Measurements from ENCODE around the gene NRAS. TPM values are rescaled to one million over a fixed set of nuclear protein-coding genes. Genes with fewer than 3 reads are reported as not detected.

NRAS gene
- total RNA-seq, 3 donors from 2014 or later (not counting 1 experiment from before 2014, with no cell fraction given): 41.1 to 45.7 (median 43.8) TPM

DNA sequence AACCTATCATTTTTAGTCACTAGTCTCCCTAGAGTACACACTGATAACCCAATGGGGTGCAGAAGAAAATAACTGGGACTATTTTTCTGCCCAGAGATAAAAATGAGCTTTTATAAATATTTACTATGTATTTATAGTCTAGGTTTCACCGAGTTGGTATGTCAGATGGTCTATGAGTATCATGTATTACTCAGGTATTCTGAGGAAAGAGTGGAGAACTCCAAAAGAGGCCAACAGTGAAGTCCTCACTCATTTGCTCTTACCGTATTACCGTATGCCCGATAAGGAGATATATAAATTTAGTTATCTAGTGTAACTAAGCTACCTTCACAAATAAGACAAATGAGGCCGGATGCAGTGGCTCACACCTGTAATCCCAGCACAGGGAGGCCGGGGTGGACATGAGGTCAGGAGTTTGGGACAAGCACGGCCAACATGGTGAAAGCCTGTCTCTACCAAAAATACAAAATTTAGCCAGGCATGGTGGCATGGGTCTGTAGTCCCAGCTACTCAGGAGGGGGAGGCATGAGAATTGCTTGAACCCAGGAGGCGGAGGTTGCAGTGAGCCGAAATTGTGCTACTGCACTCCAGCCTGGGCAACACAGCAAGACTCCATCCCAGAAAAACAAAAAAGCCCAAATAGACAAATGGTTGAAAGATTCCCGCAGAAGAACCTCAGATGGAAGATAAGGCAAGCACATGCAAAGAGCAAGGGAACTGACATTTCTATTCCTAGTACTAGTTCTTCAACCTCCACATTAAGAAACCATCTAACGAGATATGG, 25.6 kb upstream of the NRAS start:
- no peaks in the 10 kb centered on the region for H3K27me3 Mint-ChIP-seq (ENCODE audit: low read depth in 2 of 2)
- TF ChIP-seq CTCF (IDR thresholded peaks at IDR 0.05): no peak
- no peak overlapping the region for H3K4me3 ChIP-seq (ENCODE audit: low read length)
- H3K27ac ChIP-seq (ENCODE audit: low read length): no peak overlapping the region
- H3K4me1 ChIP-seq (ENCODE audit: control insufficient read depth, insufficient read depth, low read length): peaks cover 4% of the 10 kb centered on the region
- intact Hi-C loops (cut with micrococcal nuclease): no loop called here
- no peaks in the 10 kb centered on the region for H3K9me3 ChIP-seq (ENCODE audit: control insufficient read depth, insufficient read depth, low read length)
- H3K27ac Mint-ChIP-seq: peak overlapping the region in 1 of 2 donors; percentile 64
- DNase-seq: no peak
- ATAC-seq: peak in 1 of 3 donors; percentile 10
- peaks cover 45 to 49% of the 10 kb centered on the region in 2 donors for H3K4me1 Mint-ChIP-seq
- H3K36me3 ChIP-seq (ENCODE audit: control insufficient read depth, insufficient read depth, low read length): peaks cover 52% of the 10 kb centered on the region
- H3K27me3 ChIP-seq (ENCODE audit: control insufficient read depth, insufficient read depth, low read length): no peaks in the 10 kb centered on the region
- peaks cover 17% of the 10 kb centered on the region for H3K36me3 Mint-ChIP-seq
- H3K4me3 Mint-ChIP-seq: no peak overlapping the region
- no peaks in the 10 kb centered on the region for H3K9me3 Mint-ChIP-seq
- 98% methylated on average over 7 of the region's 11 CpGs for WGBS (ENCODE audit: insufficient coverage)

DNA sequence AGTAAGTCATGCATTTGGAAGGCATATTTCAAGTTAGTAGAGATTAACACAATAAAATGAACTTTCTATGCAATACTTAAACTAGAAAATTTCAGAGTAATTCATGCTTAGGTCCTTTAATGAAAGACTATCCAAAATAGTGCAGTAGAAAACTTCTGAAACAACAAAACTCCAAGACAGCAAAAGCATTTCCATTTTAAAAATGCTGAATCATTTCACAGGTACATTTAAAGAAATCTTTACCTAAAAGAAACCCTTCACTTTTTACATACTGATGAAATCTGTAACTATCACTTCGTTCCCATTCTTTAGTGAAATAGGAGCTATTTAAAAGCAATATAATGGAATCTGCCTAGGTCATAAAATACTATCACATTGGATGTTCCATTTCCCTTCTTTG, 23.8 kb upstream of the NRAS start:
- H3K27ac Mint-ChIP-seq: no peak overlapping the region
- intact Hi-C loops (cut with micrococcal nuclease): no loop called here
- no peak for DNase-seq
- no CpG with 5 or more reads among the region's 1 CpG for WGBS (ENCODE audit: insufficient coverage)
- no peak overlapping the region for H3K4me3 Mint-ChIP-seq
- H3K27me3 Mint-ChIP-seq (ENCODE audit: low read depth in 2 of 2): no peaks in the 10 kb centered on the region
- H3K4me1 Mint-ChIP-seq: peaks cover 35 to 43% of the 10 kb centered on the region in 2 donors
- H3K36me3 ChIP-seq (ENCODE audit: control insufficient read depth, insufficient read depth, low read length): peaks cover 58% of the 10 kb centered on the region
- H3K9me3 ChIP-seq (ENCODE audit: control insufficient read depth, insufficient read depth, low read length): no peaks in the 10 kb centered on the region
- no peak overlapping the region for H3K27ac ChIP-seq (ENCODE audit: low read length)
- ATAC-seq: no peak
- no peaks in the 10 kb centered on the region for H3K27me3 ChIP-seq (ENCODE audit: control insufficient read depth, insufficient read depth, low read length)
- no peak overlapping the region for H3K4me3 ChIP-seq (ENCODE audit: low read length)
- peaks cover 4% of the 10 kb centered on the region for H3K4me1 ChIP-seq (ENCODE audit: control insufficient read depth, insufficient read depth, low read length)
- no peak for TF ChIP-seq CTCF (IDR thresholded peaks at IDR 0.05)
- peaks cover 31% of the 10 kb centered on the region for H3K36me3 Mint-ChIP-seq
- no peaks in the 10 kb centered on the region for H3K9me3 Mint-ChIP-seq

DNA sequence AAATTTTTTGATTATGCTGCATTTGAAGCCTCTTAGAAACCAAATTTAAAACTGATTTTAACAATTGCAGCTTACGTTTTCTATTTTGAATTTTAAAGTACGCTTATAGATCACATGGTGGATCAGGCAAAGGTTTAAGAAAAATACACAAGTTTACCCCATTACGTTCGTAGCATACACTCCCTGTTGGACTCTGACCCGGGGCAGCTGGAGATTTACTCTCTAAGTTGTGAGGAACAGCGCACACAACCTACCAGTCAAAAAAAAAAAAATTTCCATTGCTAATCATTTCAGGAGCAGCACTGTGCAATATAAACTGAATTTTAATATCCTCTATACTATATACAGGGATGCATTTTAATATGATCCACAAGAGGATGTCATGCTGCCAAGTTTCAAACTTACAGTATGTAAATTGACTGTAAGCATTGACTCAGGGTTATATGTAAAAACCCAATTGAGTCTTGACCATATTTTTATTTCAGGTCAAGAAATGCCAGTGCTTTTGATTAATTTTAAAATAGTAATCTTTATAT, 20.8 kb upstream of the NRAS start:
- no peak for DNase-seq
- H3K9me3 Mint-ChIP-seq: no peaks in the 10 kb centered on the region
- Histone ChIP-seq H3K36me3 (ENCODE audit: control insufficient read depth, insufficient read depth, low read length) (peaks cover 73% of the 10 kb centered on the region), H3K4me3 (ENCODE audit: low read length) (no peak overlapping the region), H3K4me1 (ENCODE audit: control insufficient read depth, insufficient read depth, low read length) (no peaks in the 10 kb centered on the region), H3K27me3 (ENCODE audit: control insufficient read depth, insufficient read depth, low read length) (no peaks in the 10 kb centered on the region), H3K27ac (ENCODE audit: low read length) (no peak overlapping the region), H3K9me3 (ENCODE audit: control insufficient read depth, insufficient read depth, low read length) (no peaks in the 10 kb centered on the region)
- no peak for ATAC-seq
- H3K27me3 Mint-ChIP-seq (ENCODE audit: low read depth in 2 of 2): no peaks in the 10 kb centered on the region
- peak overlapping the region in 1 of 2 donors; percentile 46 for H3K27ac Mint-ChIP-seq
- peaks cover 17 to 25% of the 10 kb centered on the region in 2 donors for H3K4me1 Mint-ChIP-seq
- peaks cover 49% of the 10 kb centered on the region for H3K36me3 Mint-ChIP-seq
- TF ChIP-seq CTCF (IDR thresholded peaks at IDR 0.05): no peak
- intact Hi-C loops (cut with micrococcal nuclease): no loop called here
- H3K4me3 Mint-ChIP-seq: peak overlapping the region; percentile 50
- WGBS (ENCODE audit: insufficient coverage): 100% methylated on average over 6 of the region's 6 CpGs
